ENCODE results near the gene ANKRD34C.

GRCh38 chr15:79329171-79329611 lies 46.7 kb downstream of the ANKRD34C start:
- no peak for TF ChIP-seq POLR2A (IDR thresholded peaks at IDR 0.05)
- TF ChIP-seq, protein P1, sequence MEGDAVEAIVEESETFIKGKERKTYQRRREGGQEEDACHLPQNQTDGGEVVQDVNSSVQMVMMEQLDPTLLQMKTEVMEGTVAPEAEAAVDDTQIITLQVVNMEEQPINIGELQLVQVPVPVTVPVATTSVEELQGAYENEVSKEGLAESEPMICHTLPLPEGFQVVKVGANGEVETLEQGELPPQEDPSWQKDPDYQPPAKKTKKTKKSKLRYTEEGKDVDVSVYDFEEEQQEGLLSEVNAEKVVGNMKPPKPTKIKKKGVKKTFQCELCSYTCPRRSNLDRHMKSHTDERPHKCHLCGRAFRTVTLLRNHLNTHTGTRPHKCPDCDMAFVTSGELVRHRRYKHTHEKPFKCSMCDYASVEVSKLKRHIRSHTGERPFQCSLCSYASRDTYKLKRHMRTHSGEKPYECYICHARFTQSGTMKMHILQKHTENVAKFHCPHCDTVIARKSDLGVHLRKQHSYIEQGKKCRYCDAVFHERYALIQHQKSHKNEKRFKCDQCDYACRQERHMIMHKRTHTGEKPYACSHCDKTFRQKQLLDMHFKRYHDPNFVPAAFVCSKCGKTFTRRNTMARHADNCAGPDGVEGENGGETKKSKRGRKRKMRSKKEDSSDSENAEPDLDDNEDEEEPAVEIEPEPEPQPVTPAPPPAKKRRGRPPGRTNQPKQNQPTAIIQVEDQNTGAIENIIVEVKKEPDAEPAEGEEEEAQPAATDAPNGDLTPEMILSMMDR (IDR thresholded peaks at IDR 0.05) = no peak

Measured in stomach (tissue), 4 donors.